GM21423 (cell line): ENCODE measurements around the gene CSTB.
"Not testable (repeated sequence)": the region's sequence is repeated elsewhere in the genome, so short reads cannot be mapped to it uniquely, and the experiment has no call there.

Experiments used
- ATAC-seq: cut with Tn5 transposase; IDR thresholded peaks from one replicate; pipeline ENCODE4 v1.9.1; 2021; ENCODE audit warnings: mild to moderate bottlenecking, moderate library complexity; ENCODE audit not compliant: unreplicated experiment

Gene CSTB, protein sequence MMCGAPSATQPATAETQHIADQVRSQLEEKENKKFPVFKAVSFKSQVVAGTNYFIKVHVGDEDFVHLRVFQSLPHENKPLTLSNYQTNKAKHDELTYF

DNA sequence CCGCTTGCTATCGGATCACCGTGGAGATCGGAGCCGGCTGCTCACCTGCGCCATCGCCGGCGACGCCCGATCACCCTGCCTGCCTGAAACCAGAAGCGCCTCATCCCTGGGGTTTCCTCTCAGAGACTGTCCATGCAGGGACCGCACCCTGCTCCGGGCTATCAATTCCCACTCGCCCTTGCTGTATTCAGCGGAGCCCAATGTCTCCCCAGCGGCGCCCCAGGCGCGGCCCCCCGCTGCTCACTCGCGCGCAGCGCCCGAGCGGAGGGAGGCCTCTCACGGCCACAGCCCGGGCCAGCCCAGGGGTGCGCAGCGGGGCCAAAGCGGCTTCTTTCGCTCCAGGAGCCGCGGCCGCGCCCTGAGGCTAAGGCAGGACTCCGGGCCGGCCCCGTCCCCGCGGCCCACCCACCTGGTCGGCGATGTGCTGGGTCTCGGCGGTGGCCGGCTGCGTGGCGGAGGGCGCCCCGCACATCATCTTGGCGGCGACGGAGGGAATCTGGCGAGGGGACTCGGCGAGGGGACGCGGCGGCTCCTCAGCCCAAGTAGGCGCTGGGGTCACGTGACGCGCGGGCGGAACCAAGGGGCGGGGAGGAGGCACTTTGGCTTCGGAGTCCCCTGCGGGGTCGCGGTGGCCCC lies at the start of gene CSTB:
CSTB (minus strand) TSS at position 514 of the 636 bp plus-strand sequence; CDS start at position 475, 39 bp downstream.
- ATAC-seq = peak; percentile 66

DNA sequence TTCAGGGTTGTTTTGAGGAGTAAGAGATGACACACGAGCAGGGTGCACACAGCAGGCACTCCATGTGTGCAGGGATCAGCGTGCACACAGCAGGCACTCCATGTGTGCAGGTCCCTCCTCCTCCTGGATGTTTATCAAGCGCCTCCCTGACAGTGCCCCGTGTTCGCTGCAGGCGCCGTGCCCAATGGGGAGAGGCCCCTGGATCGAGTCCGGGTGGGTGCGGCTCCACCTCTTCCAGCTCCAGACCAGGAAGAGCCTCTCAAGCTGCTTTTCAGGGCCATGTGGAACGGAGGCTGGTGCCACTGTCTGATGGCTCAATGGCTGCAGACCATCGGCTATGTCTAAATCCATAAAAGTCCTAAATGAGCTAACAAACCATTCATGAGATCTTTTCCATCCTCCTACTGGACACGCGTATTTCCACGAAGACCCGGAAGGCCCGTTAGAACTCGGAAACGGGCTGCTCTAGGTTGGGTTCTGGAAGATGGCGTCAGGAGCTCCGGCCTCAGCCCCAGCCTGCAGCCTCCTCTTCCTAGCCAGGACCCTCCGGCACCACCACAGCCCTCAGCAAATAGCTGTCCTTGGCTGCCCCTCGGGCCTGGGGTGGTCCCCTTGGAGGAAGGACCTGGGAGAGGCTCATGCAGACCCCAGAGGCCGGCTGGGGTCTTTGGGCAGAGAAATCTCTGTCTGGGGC lies 49.3 kb upstream of the CSTB start:
- ATAC-seq = no peak

DNA sequence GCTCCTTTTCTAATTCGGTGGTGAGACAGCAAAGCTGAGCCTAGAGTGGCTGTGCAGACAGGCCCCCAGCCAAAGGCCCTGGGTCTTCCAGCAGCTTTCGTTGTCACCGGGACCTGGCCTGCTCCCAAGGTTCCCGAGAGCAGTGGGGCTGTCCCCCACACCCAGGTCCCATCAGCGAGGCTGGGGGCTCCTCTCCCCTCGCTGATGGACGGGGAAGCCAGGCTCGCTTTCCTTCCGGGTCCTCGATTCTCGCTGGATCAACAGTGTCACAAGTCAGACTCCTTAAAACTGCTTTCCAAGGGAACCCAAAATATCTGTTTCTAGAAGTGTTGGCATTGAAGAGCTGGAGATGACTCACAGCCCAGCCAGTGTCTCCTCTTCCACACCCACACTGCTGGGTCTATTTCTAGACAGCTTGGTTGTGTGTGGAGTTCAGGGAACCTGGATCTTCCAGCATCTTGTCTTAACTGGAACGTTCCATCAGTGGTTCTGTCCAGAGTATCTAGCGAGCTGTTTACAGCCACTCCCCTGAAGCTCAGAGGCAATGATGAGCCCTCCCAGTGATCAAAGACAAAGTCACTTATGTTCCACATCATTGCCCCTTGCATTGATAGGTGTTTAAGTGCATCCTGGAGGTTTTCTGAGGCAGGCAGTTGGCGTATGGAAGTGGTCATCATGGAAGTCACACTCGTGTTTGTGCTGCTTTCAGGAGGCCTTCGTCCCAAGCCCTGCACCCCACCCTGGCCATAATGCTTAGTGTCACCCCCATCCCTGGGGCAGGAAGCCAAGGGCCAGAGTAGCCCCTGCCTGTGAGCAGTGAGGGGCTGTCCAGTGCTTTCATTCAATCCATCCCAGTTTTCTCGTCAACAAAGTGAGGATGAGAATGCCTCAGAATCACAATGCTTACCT lies 48.5 kb upstream of the CSTB start:
- no peak for ATAC-seq

DNA sequence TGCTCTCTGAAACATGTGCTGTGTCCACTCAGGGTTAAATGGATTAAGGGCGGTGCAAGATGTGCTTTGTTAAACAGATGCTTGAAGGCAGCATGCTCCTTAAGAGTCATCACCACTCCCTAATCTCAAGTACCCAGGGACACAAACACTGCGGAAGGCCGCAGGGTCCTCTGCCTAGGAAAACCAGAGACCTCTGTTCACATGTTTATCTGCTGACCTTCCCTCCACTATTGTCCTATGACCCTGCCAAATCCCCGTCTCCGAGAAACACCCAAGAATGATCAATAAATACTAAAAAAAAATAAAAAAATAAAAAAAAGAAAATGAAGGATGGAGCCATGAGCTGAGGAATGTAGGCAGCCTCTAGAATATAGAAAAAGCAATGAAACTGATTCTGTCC lies 46.6 kb upstream of the CSTB start:
- ATAC-seq = not testable (repeated sequence)

DNA sequence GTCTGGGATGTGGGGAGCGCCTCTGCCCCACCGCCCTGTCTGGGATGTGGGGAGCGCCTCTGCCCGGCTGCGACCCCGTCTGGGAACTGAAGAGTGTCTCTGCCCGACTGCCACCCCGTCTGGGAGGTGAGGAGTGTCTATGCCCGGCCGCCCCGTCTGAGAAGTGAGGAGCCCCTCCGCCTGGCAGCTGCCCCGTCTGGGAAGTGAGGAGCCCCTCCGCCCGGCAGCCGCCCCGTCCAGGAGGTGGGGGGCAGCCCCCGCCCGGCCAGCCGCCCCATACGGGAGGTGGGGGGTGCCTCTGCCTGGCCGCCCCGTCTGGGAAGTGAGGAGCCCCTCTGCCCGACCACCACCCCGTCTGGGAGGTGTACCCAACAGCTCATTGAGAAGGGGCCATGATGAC lies 46.1 kb upstream of the CSTB start:
- not testable (repeated sequence) for ATAC-seq

DNA sequence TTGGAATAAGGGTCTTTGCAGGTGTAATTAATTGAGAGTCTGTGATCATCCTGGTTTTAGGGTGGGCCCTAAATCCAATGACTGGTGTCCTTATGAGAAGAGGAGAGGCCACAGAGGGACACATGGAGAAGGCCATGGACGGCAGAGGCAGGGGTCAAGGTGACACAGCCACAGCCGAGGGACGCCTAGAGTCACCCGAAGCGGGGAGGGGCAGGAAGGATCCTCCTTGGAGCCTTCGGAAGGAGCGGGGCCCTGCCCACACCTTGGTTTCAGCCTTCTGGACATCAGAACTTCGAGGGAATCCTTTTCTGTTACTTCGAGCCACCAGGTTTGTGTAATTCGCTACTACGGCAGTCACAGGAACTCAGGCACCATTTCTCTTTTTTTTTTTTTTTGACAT lies 44.4 kb upstream of the CSTB start:
- ATAC-seq = no peak

DNA sequence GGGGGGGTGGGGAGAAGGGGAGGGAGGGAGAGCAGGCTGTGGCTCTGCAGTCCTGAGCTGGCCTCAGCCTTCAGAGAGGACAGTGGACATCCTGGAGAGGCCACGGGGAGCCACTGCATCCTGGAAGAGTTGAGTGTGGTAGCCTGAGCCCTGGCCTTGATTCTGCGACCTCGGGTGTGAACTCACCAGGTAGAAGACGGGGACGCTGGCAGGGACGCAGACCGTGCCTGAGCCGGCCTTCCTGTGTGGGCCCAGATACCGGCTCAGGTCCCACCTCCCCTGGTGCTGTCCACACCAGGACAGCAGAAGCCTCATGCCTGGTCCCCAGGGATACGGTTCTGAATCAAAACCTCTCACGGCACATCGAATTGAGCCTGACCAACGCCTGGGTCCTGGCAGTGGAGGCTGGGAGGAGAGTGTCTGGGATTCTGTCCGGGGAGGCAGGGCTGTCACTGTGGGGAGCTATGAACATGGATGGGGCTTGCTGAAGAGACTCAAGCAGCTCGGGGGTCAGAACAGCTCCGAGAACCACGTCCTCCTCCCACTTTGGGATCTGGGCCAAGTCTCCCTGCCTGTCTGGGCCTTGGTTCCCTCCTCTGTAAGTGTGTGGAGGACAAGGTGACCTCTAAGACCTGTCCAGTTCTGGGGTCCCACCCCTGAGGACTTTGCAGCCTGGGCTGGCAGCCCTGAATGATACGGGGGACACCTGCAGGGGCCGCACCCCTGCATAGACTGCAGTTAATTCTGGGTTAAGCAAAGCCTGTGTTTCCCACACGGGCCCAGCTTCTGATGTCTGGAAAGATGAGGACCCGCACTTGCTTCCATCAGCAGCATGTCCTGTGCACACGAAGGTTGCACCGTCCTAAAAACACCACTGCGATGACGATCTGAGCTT lies 43.6 kb upstream of the CSTB start:
- ATAC-seq = no peak

DNA sequence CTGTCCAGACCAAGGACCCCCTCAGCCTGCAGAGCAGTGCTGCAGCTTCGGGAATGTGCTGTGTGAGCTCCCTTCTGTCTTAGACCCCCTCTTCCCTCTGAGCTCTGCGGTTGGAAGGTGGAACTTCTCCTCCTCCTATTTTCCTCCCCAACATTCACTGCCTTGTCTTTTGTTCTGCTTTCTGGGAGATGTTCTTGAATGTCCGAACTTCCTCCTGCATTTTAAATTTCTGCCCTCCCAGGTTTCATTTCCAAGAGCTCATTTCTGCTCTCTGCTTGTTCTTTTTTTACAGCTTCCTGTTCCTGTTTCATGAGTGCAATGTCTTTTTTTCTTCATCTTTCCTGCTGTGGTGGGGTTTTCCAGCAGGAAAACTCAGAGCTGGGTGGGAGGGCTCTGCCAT lies 42.6 kb upstream of the CSTB start:
- no peak for ATAC-seq

DNA sequence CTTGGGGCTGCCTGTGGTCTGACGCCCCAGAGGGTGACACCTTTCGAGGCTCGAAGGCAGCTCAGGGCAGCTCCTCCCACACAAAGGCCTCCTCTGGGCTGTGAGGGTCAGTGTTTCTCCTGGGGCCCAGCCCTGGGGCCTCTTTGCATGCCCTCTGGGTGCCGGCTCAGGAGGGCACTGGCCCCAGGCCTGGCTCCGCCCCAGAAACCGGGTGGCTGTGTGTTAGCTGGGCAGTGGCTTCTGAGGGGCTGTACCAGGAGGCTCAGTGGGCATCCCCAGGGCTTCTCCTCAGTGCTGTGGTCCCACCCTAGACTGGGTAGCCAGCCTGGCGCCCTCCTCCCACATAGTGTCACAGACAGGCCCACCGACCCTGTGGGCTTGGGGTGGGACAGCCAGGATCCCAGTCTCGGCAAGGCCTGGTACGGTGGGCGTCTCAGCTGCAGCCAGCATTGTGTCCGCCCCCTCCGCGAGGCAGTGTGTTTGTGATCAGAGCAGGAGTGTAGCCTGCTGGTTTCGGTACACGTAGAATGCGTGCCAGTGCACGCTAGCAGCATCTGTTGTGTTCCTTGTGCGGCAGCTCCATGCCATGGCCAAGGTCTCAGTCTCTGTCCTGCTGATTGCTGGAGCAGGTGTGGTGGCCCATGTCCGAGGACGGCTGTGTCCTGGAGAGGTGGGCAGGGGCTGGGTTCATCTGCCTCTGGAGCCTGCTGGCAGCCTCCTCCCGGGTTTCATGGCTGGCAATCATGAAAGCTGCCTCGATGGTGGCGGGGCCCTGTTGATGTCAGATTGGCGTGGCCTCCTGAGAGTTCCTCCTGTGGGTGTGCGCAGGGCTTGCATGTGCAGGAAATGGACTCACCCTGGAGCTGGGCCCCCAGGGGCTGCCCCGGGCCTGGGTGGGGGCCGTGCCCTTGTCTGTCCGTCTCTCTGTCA lies 41.3 kb upstream of the CSTB start:
- no peak for ATAC-seq

DNA sequence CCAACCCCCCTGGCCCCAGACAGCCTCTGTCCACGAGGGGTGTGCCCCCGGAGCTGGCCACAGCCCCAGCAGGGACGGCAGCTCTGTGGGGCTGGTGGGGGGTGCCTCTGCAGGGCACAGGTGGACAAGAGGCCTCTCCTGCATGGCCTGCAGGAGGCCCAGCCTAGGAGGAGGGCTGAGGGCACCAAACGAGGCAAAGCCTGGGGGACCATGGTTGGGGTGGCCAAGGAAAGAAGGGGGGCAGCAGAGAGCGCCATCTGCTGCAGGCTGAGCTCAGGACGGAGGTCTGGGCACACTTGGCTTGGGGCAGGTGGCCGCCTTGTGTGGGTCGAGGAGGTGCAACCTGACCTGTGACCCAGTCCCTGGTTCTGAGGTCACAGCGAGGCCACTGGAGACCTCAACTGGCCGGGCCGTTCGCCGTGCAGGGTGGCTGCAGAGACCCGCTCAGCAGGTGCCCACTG lies 40.5 kb upstream of the CSTB start:
- no peak for ATAC-seq

DNA sequence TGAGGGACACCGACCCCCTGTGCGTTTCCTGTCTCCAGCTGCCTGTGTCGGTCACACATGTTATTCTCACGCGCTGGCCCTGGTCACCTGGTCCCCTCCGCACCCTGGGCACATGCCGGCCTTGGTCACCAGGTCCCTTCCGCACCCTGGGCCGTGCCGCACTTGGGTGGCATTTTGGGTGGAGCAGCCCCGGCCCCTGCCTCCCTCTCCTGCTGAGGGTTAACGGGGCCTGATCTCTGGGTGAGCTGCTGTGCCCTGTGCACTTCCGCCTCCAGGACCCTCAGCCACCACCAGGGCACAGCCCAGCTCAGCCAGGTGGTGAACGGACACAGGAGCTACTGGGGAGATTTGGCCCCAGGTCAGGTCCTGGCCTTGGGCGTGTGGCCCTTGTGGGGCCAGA lies 39.9 kb upstream of the CSTB start:
- ATAC-seq = no peak

DNA sequence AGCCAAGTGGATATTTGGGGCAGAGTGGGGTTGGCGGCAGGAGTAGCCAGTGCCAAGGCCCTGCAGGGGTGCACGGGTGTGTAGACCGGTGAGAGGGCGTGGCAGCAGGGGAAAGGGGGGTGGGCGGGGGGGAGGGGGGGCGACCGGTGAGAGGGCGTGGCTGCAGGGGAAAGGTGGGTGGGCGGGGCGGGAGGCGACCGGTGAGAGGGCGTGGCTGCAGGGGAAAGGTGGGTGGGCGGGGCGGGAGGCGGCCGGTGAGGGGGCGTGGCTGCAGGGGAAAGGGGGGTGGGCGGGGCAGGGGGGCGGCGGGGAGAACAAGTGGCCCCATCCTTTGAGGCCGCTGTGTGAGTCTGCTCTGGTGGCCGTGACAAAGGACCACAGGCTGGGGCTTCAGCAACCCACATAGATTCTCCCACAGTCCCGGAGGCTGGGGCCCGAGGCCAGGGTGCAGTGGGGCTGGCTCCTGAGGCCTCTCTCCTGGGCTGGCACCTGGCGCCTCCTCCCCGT lies 39.1 kb upstream of the CSTB start:
- no peak for ATAC-seq

DNA sequence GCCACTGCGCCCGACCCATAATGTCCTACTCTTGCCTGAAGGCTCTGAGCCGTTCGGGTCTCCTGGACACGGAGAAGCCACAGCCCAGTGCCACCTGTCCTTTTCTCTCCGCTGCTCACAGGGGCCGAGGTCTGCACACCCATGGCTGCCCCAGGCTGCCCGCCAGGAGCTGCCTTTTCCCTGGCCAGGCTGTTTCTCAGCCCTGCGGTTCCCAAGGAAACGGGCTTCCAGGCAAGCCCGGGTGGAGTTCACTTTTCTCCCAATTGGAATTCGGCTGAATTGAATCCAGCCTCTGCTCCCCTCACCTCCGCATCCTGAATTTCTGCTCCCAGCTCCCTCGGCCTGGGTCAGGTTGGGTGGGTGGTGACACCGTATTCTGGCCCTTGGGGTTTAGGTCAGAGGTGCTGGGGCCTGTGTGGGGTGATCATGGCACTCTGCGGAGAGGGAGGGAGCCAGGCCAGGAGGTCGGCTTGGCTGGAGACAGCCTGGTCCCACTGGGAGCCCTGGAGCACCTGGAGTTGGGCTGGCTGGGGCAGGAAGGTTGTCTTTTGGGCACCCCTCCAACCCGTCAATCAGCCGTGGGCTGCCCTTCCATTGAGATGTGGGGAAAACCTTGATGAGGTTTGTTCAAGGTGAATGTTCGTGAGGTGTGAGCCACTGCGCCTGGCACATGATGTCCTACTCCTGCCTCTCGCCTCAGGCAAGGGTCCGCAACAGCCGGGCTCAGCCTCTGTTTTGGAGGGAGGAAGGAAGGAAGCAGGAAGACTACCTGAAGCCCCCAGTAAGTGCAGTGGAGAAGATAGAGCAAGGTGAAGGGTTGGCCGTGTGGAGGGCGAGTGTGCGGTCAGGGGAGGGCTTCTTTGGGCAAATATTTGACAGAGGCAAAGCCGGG lies 38.4 kb upstream of the CSTB start:
- no peak for ATAC-seq

DNA sequence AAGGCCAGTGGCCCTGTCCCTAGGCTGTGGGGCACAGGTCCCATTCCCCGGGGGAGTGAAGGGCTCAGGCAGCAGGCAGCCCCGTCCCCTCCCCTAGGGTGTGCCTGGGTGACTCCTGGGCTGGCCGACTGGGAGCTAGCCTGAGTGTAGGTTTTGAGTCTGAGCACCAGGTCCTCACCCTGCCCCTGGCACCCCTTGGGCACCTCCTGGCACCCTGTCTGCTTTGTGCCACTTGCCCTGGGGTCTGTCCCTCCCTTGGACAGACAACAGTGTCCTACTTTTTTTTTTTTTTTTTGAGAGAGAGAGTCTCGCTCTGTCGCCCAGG lies 37.5 kb upstream of the CSTB start:
- ATAC-seq = no peak

DNA sequence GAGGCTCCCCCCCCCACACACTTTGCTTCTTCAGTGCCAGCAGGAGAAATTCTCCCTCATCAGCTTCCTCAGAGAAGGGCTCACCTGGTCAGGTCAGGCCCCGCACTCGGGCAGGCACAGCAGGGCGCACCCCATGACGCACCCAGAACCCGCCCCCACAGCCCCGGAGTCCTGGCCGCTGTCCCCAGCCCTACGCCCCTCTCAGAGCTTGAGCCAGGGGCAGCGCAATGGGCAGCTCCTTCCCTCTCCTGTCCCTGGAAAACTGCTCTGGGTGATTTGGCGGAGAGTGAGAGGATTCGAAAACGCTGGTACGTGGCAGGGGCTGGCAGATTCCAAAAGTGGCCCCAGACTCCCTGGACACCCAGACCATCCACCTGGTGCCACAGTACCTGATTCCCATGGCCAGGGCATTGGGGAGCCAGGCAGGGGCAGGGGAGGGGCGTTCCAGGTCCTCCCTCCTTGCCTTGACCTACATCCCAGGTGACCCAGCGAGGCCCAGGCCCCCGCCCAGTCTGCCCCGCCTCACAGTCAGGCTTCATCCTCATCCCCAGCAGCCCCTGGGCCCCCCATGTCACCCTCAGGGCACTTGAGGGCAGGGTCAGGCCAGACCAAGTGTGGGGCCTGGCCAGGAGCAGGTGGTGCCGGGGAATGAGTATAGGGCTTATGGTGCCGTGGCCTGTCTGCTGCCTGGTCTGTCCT lies 37.0 kb upstream of the CSTB start:
- ATAC-seq = no peak

DNA sequence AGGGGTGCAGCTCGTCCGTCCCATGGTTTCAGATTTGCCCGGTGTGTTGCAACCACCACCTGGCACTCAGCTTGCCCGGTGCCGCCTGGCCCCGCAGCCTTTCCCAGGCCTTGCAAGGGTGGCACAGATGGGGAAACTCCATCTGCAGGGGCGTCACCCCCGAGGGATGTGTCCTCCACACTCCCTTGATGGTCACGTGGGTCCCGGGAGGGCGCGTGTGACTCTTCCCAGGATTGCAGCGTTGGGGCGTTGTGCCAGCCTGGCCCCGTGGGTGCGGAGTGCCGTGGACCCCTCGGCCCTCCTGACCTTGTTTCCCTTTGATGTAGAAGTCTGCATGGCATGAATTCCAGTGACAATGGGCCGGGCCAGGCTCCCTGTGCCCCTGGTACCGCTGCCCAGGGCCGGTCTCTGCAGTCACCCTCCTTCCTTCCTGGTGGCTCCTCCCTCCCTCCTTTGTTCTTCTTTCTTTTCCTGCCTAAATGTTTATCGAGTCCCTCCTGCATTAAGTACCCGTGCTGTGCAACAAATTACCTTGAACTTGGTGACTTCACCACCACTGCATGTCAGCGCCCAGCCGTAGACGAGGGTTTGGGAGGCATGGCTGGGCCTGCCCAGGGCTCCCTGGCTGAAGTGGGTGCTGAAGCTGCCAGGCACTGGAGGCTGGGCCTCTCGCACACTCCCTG lies 36.2 kb upstream of the CSTB start:
- ATAC-seq = no peak
